Left lung (tissue), 10 donors: ENCODE results near the gene IL17REL. TPM values are rescaled to one million over a fixed set of nuclear protein-coding genes. Genes with fewer than 3 reads are reported as not detected.
A peak's percentile ranks its signal among the peaks of the same experiment; 100 is the strongest.

Experiments
- ATAC-seq: fragments of 200-7000 bp; cut with Tn5 transposase; one replicate; pipeline ENCODE4 v1.9.1; 2020; ENCODE audit warnings: moderate library complexity
- DNase-seq, 4 donors: peaks; one replicate each; pipeline ENCODE4 v3.0.0-alpha.2; 2013 to 2020
- H3K27ac ChIP-seq, 2 donors: fragments of 200-600 bp; sonication (generic) in 1 of 2; one replicate each; pipeline versions ENCODE4 v1.5.0 to v1.8.0; 2020 to 2021
- H3K27me3 ChIP-seq, 2 donors: fragments of 200-600 bp; sonication (generic) in 1 of 2; one replicate each; pipeline versions ENCODE4 v1.5.0 to v1.8.0; 2020 to 2021
- H3K36me3 ChIP-seq, 2 donors: fragments of 200-600 bp; sonication (generic) in 1 of 2; one replicate each; pipeline versions ENCODE4 v1.5.0 to v1.8.0; 2020 to 2021
- H3K4me1 ChIP-seq, 2 donors: fragments of 200-600 bp; one replicate each; pipeline ENCODE4 v1.8.0; 2021
- H3K4me3 ChIP-seq, 2 donors: fragments of 200-600 bp; sonication (generic) in 1 of 2; one replicate each; pipeline versions ENCODE4 v1.5.0 to v1.8.0; 2020 to 2021; ENCODE audit warnings: mild to moderate bottlenecking in 1 of 2
- H3K9me3 ChIP-seq, 2 donors: fragments of 200-600 bp; sonication (generic) in 1 of 2; one replicate each; pipeline versions ENCODE4 v1.5.0 to v1.8.0; 2020 to 2021
- intact Hi-C, 2 donors: fragments of 100-400 bp; cut with DNase I; formaldehyde crosslinking; loops; one replicate each; pipeline versions ENCODE4 v1.11.2 to v1.14.2; 2022
- polyA plus RNA-seq, 6 donors: library from polyadenylated mRNA; unstranded; fragments of 120-200 nt; gene quantifications; one replicate each; pipeline ENCODE4 v1.2.1, GENCODE V29; 2013; ENCODE audit not compliant: insufficient read length in 6 of 6
- total RNA-seq, 2 donors: library from RNA; stranded (reverse); fragmentation: NEBNext Ultra II Directional; extraction: Animal tissue kit (Norgen Biotek cat#: 25700); gene quantifications; one replicate each; pipeline ENCODE4 v1.2.1, GENCODE V29; 2021
- TF ChIP-seq, protein P1 (sequence below), 2 donors: fragments of 200-600 bp; sonication (generic) in 1 of 2; IDR thresholded peaks; one replicate each; pipeline versions ENCODE4 v1.5.0 to v1.8.0; 2021; ENCODE audit warnings: antibody characterized with exemption in 2 of 2
- donor health status: DM: no; HTN: yes; CAD: no.
- donor health status: DM: no; HTN: no; CAD: no.

IL17REL gene
- total and polyA plus RNA-seq, 8 donors, result 0.06 to 0.17 (median 0.07) TPM; not detected in 3

DNA sequence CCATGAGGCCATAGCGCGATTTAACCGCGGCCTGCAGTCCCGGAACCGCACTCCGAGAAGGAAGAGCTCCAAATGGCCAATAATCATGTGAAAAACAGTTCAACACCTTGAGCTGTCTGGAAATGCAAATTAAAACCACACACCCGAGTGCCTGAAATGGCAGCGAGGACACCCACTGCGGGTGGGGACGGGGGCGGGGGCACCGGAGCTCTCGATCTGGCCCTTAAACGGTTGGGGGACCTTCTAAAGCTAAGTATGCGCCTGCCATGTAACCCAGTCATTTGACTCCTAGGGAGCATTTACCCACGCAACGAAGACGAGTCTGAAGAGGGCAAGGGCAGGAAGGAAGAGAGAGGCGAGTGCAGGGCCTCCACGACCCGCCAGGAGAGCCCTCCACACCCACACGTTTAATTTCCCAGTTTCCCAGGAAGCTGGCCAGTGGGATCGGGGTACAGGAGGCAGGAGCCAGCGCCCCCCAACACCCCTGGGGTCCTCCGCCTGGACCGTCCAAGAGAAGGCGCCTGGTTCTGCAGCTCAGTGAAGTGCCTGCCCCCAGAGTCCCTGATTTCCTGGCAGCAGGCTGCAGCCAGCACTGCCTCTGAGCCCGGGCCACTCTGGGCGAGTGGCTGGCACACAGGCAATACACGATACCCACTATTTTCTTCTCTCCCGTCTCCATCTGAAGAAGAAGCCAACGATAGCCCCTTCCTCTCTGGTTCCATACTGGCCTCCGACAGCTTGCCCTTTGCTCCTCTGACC is 43.8 kb upstream of the IL17REL start:
- no peak for ATAC-seq
- peaks cover 10 to 20% of the 10 kb centered on the region in 2 donors for H3K4me1 ChIP-seq
- no peak overlapping the region for H3K27ac ChIP-seq
- peaks cover 7 to 55% of the 10 kb centered on the region in 2 donors for H3K27me3 ChIP-seq
- H3K9me3 ChIP-seq, result peaks cover 0 to 18% of the 10 kb centered on the region in 2 donors
- intact Hi-C loops, result no loop called here
- H3K36me3 ChIP-seq, result no peaks in the 10 kb centered on the region
- TF ChIP-seq, protein P1, sequence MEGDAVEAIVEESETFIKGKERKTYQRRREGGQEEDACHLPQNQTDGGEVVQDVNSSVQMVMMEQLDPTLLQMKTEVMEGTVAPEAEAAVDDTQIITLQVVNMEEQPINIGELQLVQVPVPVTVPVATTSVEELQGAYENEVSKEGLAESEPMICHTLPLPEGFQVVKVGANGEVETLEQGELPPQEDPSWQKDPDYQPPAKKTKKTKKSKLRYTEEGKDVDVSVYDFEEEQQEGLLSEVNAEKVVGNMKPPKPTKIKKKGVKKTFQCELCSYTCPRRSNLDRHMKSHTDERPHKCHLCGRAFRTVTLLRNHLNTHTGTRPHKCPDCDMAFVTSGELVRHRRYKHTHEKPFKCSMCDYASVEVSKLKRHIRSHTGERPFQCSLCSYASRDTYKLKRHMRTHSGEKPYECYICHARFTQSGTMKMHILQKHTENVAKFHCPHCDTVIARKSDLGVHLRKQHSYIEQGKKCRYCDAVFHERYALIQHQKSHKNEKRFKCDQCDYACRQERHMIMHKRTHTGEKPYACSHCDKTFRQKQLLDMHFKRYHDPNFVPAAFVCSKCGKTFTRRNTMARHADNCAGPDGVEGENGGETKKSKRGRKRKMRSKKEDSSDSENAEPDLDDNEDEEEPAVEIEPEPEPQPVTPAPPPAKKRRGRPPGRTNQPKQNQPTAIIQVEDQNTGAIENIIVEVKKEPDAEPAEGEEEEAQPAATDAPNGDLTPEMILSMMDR (IDR thresholded peaks at IDR 0.05), result no peak
- no peak overlapping the region for H3K4me3 ChIP-seq
- peak in 1 of 4 donors; percentile 31 for DNase-seq

- Histone ChIP-seq H3K4me1 (peaks cover 6% of the 10 kb centered on the region in 2 donors), H3K4me3 (no peak overlapping the region), H3K27ac (no peak overlapping the region), H3K27me3 (peaks cover 7 to 35% of the 10 kb centered on the region in 2 donors), H3K9me3 (peaks cover 0 to 18% of the 10 kb centered on the region in 2 donors), H3K36me3 (no peaks in the 10 kb centered on the region)
- DNase-seq, result peak in 1 of 4 donors; percentile 29
- ATAC-seq, result no peak
- intact Hi-C loops, result no loop called here
- TF ChIP-seq, protein P1 (IDR thresholded peaks at IDR 0.05), result no peak
These were observed 41.3 kb upstream of the IL17REL start for GRCh38 chr22:50053861-50054260.

DNA sequence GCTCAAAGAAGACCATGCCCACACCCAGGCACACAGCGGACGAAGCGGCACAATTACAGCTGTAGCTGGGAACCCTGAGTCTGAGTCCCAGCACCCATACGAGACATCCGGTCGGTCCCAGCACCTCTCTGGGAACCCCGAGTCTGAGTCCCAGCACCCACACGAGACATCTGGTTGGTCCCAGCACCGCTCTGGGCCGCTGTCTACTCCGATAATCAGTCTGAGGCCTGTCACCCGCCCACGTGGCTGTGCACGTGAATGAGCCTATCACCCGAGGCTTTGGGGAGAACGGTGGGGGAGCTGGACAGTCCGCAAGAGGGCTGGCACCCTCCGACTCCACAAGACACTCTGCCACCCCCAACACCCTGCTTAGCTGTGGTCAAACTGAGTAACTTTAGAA is 39.4 kb upstream of the IL17REL start:
- H3K4me1 ChIP-seq, result no peaks in the 10 kb centered on the region
- no peak overlapping the region for H3K27ac ChIP-seq
- intact Hi-C loops, result no loop called here
- H3K36me3 ChIP-seq, result no peaks in the 10 kb centered on the region
- H3K4me3 ChIP-seq, result no peak overlapping the region
- H3K27me3 ChIP-seq, result peaks cover 0 to 31% of the 10 kb centered on the region in 2 donors
- peaks cover 0 to 18% of the 10 kb centered on the region in 2 donors for H3K9me3 ChIP-seq
- TF ChIP-seq, protein P1 (IDR thresholded peaks at IDR 0.05), result no peak
- ATAC-seq (no peak), DNase-seq (peak in 1 of 4 donors; percentile 60)

GRCh38 chr22:50049299-50050195 is 37.0 kb upstream of the IL17REL start:
- peak in 1 of 4 donors; percentile 61 for DNase-seq
- ATAC-seq, result no peak
- H3K4me1 ChIP-seq, result no peaks in the 10 kb centered on the region
- no peak overlapping the region for H3K4me3 ChIP-seq
- intact Hi-C loops, result no loop called here
- no peak overlapping the region for H3K27ac ChIP-seq
- TF ChIP-seq, protein P1 (IDR thresholded peaks at IDR 0.05), result no peak
- peaks cover 0 to 40% of the 10 kb centered on the region in 2 donors for H3K27me3 ChIP-seq
- H3K36me3 ChIP-seq, result no peaks in the 10 kb centered on the region
- H3K9me3 ChIP-seq, result peaks cover 0 to 18% of the 10 kb centered on the region in 2 donors

DNA sequence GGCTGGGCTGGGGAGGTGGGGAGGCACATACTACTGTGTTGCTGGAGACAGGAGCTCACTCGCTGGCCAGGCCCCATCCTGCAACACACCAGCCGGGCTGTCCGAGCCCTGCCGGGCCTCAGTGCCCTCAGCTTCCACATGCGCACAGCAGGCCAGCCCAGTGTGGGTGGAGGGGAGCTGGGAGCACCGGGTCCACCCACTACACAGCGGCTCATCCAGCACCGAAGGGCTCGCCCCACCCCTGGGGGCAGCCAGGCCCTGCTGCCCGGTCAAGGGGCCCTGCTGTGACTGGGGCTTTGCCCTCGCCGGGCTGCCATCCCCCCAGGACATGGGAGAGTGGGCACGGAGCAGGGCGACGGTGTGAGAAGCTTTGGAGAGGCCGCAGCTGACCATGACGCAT is 36.3 kb upstream of the IL17REL start:
- H3K36me3 ChIP-seq, result no peaks in the 10 kb centered on the region
- no peak overlapping the region for H3K27ac ChIP-seq
- TF ChIP-seq, protein P1 (IDR thresholded peaks at IDR 0.05), result no peak
- H3K9me3 ChIP-seq, result peaks cover 0 to 13% of the 10 kb centered on the region in 2 donors
- DNase-seq, result peak in 1 of 4 donors; percentile 56
- H3K4me1 ChIP-seq, result no peaks in the 10 kb centered on the region
- no peak overlapping the region for H3K4me3 ChIP-seq
- no peak for ATAC-seq
- intact Hi-C loops, result no loop called here
- H3K27me3 ChIP-seq, result peaks cover 0 to 47% of the 10 kb centered on the region in 2 donors
